Esophagus squamous epithelium (tissue), 4 donors: ENCODE measurements around the gene AEBP1.

Source experiments
- CTCF ChIP-seq, 6 experiments: fragments of 450-650 bp in 4 of 6; fragments of 200-600 bp in 2 of 6; sonication (generic) in 2 of 6; IDR thresholded peaks; one replicate each; pipeline ENCODE4 v1.5.1; 2016 to 2019; ENCODE audit warnings: antibody characterized with exemption in 6 of 6, mild to moderate bottlenecking in 4 of 6, moderate library complexity in 4 of 6
- POLR2A ChIP-seq, 4 donors: fragments of 450-650 bp; IDR thresholded peaks; one replicate each; pipeline ENCODE4 v1.6.1; 2017; ENCODE audit warnings: antibody characterized with exemption in 4 of 4, mild to moderate bottlenecking in 4 of 4, moderate library complexity in 3 of 4

DNA sequence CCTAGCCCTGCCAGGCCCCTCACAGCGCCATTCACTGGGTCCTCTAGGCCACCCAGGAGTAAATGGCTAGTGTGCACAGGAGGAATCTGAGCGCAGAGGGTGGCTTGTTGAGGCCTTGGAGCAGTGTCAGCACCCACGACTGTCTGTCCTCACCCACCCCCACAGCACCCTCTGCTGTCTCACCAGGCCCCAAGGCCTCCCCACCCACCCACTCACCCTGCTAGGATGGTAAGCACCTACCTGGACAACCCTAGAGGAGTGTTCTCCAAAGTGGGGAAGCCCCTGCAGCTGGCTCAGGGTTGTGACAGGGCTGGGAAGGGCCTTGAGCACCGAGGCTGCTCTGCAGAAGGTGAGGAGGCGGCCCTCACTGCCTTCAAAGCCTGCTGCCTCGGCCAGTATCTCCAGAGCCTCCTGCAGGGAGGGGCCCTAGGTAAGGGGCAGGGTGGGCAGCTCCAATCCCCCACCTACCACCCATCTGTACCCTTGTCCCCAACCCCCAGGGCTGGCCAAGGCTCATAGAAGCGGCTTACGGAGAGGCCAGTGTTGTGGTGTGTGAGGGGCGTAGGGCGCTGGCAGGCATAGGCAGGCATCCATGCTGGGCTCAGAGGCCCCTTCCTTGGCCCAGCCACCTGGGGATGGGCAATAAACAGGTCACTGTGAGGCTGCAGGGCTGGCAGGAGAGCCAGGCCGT, 24.7 kb upstream of the AEBP1 start:
- TF ChIP-seq POLR2A (IDR thresholded peaks at IDR 0.05) (no peak), CTCF (IDR thresholded peaks at IDR 0.05) (no peak)
